C4-2B (cell line): ENCODE data around the gene CLEC14A.

Source experiments
- H3K27ac ChIP-seq: fragments of 450-650 bp; 2 replicates; pipeline ENCODE4 v1.5.1; 2017
- ZFX ChIP-seq: fragments of 450-650 bp; IDR thresholded peaks from 2 replicates; pipeline ENCODE4 v1.6.1; 2017
- TF ChIP-seq, protein P1 (sequence below): fragments of 450-650 bp; conservative IDR thresholded peaks from 2 replicates; pipeline ENCODE4 v1.5.1; 2017; ENCODE audit warnings: mild to moderate bottlenecking

Gene CLEC14A

GRCh38 chr14:38286452-38286851, 30.6 kb upstream of the CLEC14A start:
- TF ChIP-seq ZFX = no peak
- TF ChIP-seq, protein P1, sequence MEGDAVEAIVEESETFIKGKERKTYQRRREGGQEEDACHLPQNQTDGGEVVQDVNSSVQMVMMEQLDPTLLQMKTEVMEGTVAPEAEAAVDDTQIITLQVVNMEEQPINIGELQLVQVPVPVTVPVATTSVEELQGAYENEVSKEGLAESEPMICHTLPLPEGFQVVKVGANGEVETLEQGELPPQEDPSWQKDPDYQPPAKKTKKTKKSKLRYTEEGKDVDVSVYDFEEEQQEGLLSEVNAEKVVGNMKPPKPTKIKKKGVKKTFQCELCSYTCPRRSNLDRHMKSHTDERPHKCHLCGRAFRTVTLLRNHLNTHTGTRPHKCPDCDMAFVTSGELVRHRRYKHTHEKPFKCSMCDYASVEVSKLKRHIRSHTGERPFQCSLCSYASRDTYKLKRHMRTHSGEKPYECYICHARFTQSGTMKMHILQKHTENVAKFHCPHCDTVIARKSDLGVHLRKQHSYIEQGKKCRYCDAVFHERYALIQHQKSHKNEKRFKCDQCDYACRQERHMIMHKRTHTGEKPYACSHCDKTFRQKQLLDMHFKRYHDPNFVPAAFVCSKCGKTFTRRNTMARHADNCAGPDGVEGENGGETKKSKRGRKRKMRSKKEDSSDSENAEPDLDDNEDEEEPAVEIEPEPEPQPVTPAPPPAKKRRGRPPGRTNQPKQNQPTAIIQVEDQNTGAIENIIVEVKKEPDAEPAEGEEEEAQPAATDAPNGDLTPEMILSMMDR = no peak
- H3K27ac ChIP-seq = no peak overlapping the region

GRCh38 chr14:38285962-38286361, 30.1 kb upstream of the CLEC14A start:
- H3K27ac ChIP-seq = no peak overlapping the region
- TF ChIP-seq, protein P1 = no peak

- no peak overlapping the region for H3K27ac ChIP-seq
- TF ChIP-seq, protein P1 = no peak
- TF ChIP-seq ZFX = no peak
These were observed 27.0 kb upstream of the CLEC14A start for GRCh38 chr14:38282936-38283335.

DNA sequence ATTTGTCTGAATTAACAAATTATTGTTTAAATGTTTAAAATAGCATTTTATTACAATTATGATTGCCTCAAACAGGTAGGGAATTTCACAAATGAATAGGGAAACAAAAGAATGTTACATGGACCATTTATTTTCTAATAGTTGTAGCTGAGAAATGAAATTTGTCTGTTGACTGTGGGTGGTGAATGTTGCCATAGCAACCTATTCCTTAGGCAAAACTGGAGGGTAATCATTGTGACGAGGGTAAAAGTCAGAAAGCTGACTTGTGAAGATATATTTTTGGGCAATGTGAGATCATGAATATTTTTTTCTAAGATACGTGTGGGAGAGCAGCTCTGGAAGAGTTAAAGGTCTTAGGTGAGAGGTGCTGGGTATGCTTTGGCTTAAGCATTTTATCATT, 24.2 kb upstream of the CLEC14A start:
- no peak overlapping the region for H3K27ac ChIP-seq
- no peak for TF ChIP-seq ZFX
- TF ChIP-seq, protein P1 = no peak

DNA sequence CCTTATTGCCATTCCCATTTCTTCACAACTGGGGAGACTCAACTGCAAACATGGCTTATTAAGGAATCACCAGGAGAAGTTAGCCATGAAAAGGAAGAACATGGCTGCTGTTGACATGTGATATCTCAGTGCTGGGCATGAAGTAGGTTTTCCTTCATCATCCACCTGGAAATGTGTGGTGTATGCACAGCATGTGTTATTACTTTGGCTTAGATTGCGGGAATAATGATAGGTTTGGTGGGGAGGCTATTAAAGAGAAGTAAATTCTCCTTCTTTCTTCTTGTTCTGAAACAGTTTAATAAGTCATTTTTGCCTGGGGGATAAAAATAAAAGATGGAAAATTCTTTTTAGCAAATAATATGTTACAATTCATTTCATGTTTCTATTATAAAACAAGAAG, 23.7 kb upstream of the CLEC14A start:
- TF ChIP-seq ZFX = no peak
- TF ChIP-seq, protein P1 = no peak
- no peak overlapping the region for H3K27ac ChIP-seq

DNA sequence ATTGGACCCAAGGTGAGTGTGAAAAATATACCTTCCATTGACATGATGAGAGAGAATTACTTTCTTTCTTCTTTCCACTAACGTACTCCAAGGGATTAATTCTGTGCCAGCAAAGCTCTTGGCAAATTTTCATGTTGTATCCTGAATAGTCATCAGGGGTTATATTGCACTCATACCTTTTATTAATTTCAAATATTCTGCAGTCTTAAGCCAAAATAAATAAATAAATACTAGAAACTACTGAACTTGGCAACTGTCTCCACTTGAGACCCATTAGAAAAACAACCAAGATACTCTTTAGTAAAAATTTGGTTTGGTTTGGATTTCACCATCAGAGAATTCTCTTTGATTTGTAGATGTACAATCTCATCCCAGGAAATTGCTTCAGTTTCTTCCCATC, 22.1 kb upstream of the CLEC14A start:
- TF ChIP-seq ZFX = no peak
- TF ChIP-seq, protein P1 = no peak
- no peak overlapping the region for H3K27ac ChIP-seq

GRCh38 chr14:38262844-38263243, 7.0 kb upstream of the CLEC14A start:
- TF ChIP-seq ZFX = no peak
- TF ChIP-seq, protein P1 = no peak
- H3K27ac ChIP-seq = no peak overlapping the region
